Sigmoid colon (tissue), 4 donors: ENCODE measurements around the gene BBS4.

Source experiments
- CTCF ChIP-seq, 4 experiments: fragments of 450-650 bp in 3 of 4; fragments of 200-600 bp in 1 of 4; IDR thresholded peaks; one replicate each; pipeline ENCODE4 v1.5.1; 2016 to 2019; ENCODE audit warnings: antibody characterized with exemption in 4 of 4, mild to moderate bottlenecking in 3 of 4, moderate library complexity in 2 of 4
- EP300 ChIP-seq, 4 donors: sonication (generic); formaldehyde crosslinking; IDR thresholded peaks; one replicate each; pipeline ENCODE4 v1.6.1; 2017; ENCODE audit warnings: antibody characterized with exemption in 4 of 4
- POLR2A ChIP-seq, 2 donors: fragments of 450-650 bp; IDR thresholded peaks; one replicate each; pipeline ENCODE4 v1.6.1; 2016; ENCODE audit warnings: antibody characterized with exemption in 2 of 2, mild to moderate bottlenecking in 2 of 2, moderate library complexity in 2 of 2
- POLR2AphosphoS5 ChIP-seq, 4 donors: sonication (generic); formaldehyde crosslinking; IDR thresholded peaks; one replicate each; pipeline ENCODE4 v1.6.1; 2017; ENCODE audit warnings: antibody characterized with exemption in 4 of 4

- TF ChIP-seq CTCF (IDR thresholded peaks at IDR 0.05) (no peak), EP300 (IDR thresholded peaks at IDR 0.05) (no peak), POLR2A (IDR thresholded peaks at IDR 0.05) (no peak), POLR2AphosphoS5 (IDR thresholded peaks at IDR 0.05) (no peak)
These were observed 100.2 kb downstream of the BBS4 start for GRCh38 chr15:72786242-72786641.
